ENCODE measurements around the gene SLC39A12. TPM values are rescaled to one million over a fixed set of nuclear protein-coding genes. Genes with fewer than 3 reads are reported as not detected.

Gene SLC39A12
- total RNA-seq, 1 donor from 2014 or later, result not detected

DNA sequence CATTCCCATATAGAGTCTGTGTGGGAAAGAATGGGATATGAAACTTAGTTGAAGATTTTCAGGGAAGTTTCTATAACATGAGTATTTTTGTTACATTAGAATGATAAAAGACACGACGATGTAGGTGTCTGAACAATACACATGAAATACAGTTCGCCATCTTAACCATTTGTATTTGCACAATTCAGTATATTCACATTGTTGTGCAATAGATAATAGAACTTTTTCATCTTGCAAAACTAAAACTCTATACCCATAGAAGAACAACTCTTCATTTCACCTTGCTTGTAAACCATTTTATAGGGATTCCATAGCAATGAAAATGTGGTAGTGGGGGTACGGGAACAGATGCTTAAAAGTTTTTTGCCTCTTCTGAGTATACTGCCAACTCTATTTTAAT, 32.8 kb downstream of the SLC39A12 start:
- H3K27me3 Mint-ChIP-seq, result peaks cover 4% of the 10 kb centered on the region
- no peak overlapping the region for H3K27ac Mint-ChIP-seq
- no peaks in the 10 kb centered on the region for H3K36me3 Mint-ChIP-seq
- no peaks in the 10 kb centered on the region for H3K4me1 Mint-ChIP-seq (ENCODE audit: unreplicated experiment)
- TF ChIP-seq, protein P1, sequence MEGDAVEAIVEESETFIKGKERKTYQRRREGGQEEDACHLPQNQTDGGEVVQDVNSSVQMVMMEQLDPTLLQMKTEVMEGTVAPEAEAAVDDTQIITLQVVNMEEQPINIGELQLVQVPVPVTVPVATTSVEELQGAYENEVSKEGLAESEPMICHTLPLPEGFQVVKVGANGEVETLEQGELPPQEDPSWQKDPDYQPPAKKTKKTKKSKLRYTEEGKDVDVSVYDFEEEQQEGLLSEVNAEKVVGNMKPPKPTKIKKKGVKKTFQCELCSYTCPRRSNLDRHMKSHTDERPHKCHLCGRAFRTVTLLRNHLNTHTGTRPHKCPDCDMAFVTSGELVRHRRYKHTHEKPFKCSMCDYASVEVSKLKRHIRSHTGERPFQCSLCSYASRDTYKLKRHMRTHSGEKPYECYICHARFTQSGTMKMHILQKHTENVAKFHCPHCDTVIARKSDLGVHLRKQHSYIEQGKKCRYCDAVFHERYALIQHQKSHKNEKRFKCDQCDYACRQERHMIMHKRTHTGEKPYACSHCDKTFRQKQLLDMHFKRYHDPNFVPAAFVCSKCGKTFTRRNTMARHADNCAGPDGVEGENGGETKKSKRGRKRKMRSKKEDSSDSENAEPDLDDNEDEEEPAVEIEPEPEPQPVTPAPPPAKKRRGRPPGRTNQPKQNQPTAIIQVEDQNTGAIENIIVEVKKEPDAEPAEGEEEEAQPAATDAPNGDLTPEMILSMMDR (conservative IDR thresholded peaks at IDR 0.05), result no peak
- H3K4me3 Mint-ChIP-seq, result no peak overlapping the region
- no peak for DNase-seq (ENCODE audit: extremely low spot score, unreplicated experiment)
- H3K9me3 Mint-ChIP-seq, result no peaks in the 10 kb centered on the region

DNA sequence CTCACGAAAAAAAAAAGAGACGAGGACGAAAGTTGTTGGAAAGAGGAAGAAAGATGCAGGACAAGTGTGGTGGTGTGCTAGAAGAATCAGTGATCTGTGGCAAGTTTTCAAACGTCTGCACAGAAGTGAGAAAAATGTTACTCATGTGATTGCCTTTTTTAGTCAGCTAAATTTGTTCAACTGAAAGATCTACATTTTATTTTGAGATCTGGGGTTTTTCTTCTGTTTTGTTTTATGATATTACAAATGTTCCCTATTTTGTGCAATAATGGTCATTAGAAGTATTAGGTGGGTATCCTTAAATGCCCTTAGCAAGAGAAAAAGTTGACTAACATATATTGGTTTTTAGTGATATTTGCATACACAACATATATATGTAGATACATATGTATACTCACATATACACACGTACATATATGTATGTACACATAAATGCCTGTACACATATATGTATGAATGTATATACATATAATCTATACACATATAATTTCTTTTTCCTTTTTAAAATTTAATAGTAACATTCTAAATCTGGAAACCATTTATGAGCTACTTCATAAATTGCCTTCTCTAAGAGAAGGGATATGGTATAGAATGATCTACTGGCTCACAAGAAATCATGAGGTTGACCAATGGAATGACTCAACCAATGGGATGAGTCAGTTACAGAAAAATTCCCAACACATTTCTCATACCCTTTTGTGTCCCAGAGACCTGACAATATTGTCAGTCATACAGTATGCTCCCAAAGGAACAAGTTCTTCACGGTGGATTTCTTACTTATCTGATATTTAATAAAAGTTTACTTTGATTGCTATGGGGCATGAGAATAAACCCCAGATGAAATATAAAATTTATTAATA, 38.4 kb downstream of the SLC39A12 start:
- no peaks in the 10 kb centered on the region for H3K4me1 Mint-ChIP-seq (ENCODE audit: unreplicated experiment)
- TF ChIP-seq, protein P1 (conservative IDR thresholded peaks at IDR 0.05), result no peak
- DNase-seq (ENCODE audit: extremely low spot score, unreplicated experiment), result no peak
- H3K9me3 Mint-ChIP-seq, result no peaks in the 10 kb centered on the region
- H3K27ac Mint-ChIP-seq, result no peak overlapping the region
- H3K36me3 Mint-ChIP-seq, result no peaks in the 10 kb centered on the region
- H3K4me3 Mint-ChIP-seq, result no peak overlapping the region
- H3K27me3 Mint-ChIP-seq, result no peaks in the 10 kb centered on the region

DNA sequence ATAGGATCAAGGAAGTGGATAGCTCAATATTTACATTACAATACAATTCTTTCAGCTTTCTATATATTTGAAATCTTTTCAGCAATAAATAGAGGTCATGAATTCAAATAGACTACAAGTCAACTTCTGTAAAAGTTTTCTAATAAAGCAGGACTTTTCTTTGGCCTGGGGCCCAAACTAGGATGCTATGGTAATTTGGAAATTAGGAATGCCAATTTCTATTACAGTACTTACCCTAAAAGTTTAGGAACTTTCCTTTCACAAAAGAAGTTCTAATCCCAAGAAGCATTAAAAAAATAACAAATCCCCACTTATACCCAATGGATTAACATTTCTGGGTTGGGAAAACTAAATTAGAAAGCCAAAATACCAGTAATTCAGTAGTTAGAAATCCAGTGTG, 40.5 kb downstream of the SLC39A12 start:
- Mint-ChIP-seq H3K27ac (no peak overlapping the region), H3K36me3 (no peaks in the 10 kb centered on the region), H3K9me3 (no peaks in the 10 kb centered on the region), H3K4me3 (no peak overlapping the region), H3K4me1 (ENCODE audit: unreplicated experiment) (no peaks in the 10 kb centered on the region), H3K27me3 (no peaks in the 10 kb centered on the region)
- no peak for DNase-seq (ENCODE audit: extremely low spot score, unreplicated experiment)
- TF ChIP-seq, protein P1 (conservative IDR thresholded peaks at IDR 0.05), result no peak

DNA sequence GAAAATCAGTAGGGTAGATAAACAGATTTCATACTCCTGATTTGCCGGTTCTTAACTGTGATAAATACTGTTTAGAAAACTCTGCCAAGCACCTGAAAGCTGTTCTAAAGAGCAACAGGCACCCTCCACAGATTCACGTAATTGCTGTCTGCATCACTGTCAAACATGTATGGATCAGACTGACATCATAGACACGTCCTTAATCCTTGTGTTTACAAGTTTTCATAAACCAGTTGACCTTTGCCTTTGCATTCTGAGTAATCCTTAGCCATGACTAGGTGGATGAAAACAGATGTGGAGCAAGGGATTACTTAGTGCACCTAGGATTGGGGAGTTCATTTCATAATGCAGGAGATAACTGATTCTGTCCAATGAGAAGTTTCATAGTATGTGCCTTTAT, 41.6 kb downstream of the SLC39A12 start:
- TF ChIP-seq, protein P1 (conservative IDR thresholded peaks at IDR 0.05), result no peak
- no peaks in the 10 kb centered on the region for H3K9me3 Mint-ChIP-seq
- no peak overlapping the region for H3K27ac Mint-ChIP-seq
- H3K27me3 Mint-ChIP-seq, result no peaks in the 10 kb centered on the region
- no peak overlapping the region for H3K4me3 Mint-ChIP-seq
- no peaks in the 10 kb centered on the region for H3K4me1 Mint-ChIP-seq (ENCODE audit: unreplicated experiment)
- no peak for DNase-seq (ENCODE audit: extremely low spot score, unreplicated experiment)
- H3K36me3 Mint-ChIP-seq, result no peaks in the 10 kb centered on the region

DNA sequence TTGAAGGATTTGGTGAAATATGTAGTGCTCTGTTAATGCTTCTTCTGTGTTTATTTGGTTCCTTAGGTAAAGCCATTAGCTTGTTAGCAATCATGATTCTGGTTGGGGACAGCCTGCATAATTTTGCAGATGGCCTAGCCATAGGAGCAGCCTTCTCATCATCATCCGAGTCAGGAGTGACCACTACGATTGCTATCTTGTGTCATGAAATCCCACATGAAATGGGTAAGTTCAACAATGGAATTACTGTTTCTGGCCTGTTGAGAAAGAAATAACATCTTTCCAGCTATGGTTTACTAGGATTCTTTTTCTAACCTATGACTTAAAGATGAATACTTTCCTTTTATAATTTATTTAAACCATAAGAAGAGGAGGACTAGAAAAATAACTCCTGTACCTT, 48.9 kb downstream of the SLC39A12 start:
- no peak overlapping the region for H3K27ac Mint-ChIP-seq
- no peak overlapping the region for H3K4me3 Mint-ChIP-seq

More for the DNA sequence above, 48.9 kb downstream of the SLC39A12 start:
- H3K9me3 Mint-ChIP-seq, result no peaks in the 10 kb centered on the region
- H3K4me1 Mint-ChIP-seq (ENCODE audit: unreplicated experiment), result peaks cover 15% of the 10 kb centered on the region
- no peaks in the 10 kb centered on the region for H3K27me3 Mint-ChIP-seq
- H3K36me3 Mint-ChIP-seq, result no peaks in the 10 kb centered on the region
- TF ChIP-seq, protein P1 (conservative IDR thresholded peaks at IDR 0.05), result no peak
- no peak for DNase-seq (ENCODE audit: extremely low spot score, unreplicated experiment)

All from type B pancreatic cell (in vitro differentiated cells).